HG02623 (cell line): Measurements from ENCODE around the gene FRG2.
"Not testable (repeated sequence)": the region's sequence is repeated elsewhere in the genome, so short reads cannot be mapped to it uniquely, and the experiment has no call there.

Source experiments
- ATAC-seq: cut with Tn5 transposase; IDR thresholded peaks from one replicate; pipeline ENCODE4 v1.9.1; 2021; ENCODE audit warnings: moderate library complexity; ENCODE audit not compliant: unreplicated experiment

FRG2 gene

GRCh38 chr4:190016369-190017289, 10.4 kb downstream of the FRG2 start:
- no peak for ATAC-seq

- ATAC-seq: no peak
Measured at GRCh38 chr4:190015538-190016368, 11.3 kb downstream of the FRG2 start.

- ATAC-seq: no peak
Measured at GRCh38 chr4:190014771-190015537, 12.1 kb downstream of the FRG2 start.

- not testable (repeated sequence) for ATAC-seq
Measured at GRCh38 chr4:189989941-189990340, 37.1 kb downstream of the FRG2 start.

GRCh38 chr4:189988877-189989431, 38.1 kb downstream of the FRG2 start:
- ATAC-seq: no peak

- not testable (repeated sequence) for ATAC-seq
Measured at GRCh38 chr4:189985651-189986243, 41.3 kb downstream of the FRG2 start.

GRCh38 chr4:189984661-189985060, 42.4 kb downstream of the FRG2 start:
- ATAC-seq: not testable (repeated sequence)

- not testable (repeated sequence) for ATAC-seq
Measured at GRCh38 chr4:189983916-189984526, 43.0 kb downstream of the FRG2 start.

- no peak for ATAC-seq
Measured at GRCh38 chr4:189981970-189982369, 45.1 kb downstream of the FRG2 start.

GRCh38 chr4:189980292-189980691, 46.8 kb downstream of the FRG2 start:
- ATAC-seq: not testable (repeated sequence)

GRCh38 chr4:189979196-189980047, 47.6 kb downstream of the FRG2 start:
- no peak for ATAC-seq
